A549 (cell line): ENCODE measurements around the gene ASH1L. TPM values are rescaled to one million over a fixed set of nuclear protein-coding genes. Genes with fewer than 3 reads are reported as not detected.

Experiments
- ATAC-seq, 2 experiments: fragments of 200-7000 bp in 1 of 2; fragments of >200 bp in 1 of 2; cut with Nextera tagmentation in 1 of 2; cut with Tn5 transposase in 1 of 2; 3 replicates each; pipeline versions ENCODE4 v1.8.0 to v1.9.1; 2018 to 2020; ENCODE audit warnings: mild to moderate bottlenecking in 1 of 2, moderate library complexity in 1 of 2
- CTCF ChIA-PET: fragments of 300-600 bp; sonication (Branson Sonifier 250); formaldehyde crosslinking; extraction: SDS; loops from one replicate; lab custom pipeline; 2021; ENCODE audit warnings: antibody characterized with exemption, inconsistent platforms; lab: Yijun Ruan, JAX
- POLR2A ChIA-PET: fragments of 350-600 bp; formaldehyde crosslinking; extraction: SDS; loops from one replicate; lab custom pipeline; 2021; ENCODE audit warnings: antibody characterized with exemption, inconsistent platforms; lab: Yijun Ruan, JAX
- DNase-seq, 2 experiments: peaks; one replicate each; pipeline versions ENCODE4 v3.0.0 to v3.0.0-alpha.2; 2011 to 2016; ENCODE audit warnings: low read depth in 1 of 2, low spot score in 1 of 2
- FAIRE-seq: peaks from 2 replicates; lab custom pipeline; 2011; peaks lifted over from hg19 to GRCh38; lab: Jason Lieb, UNC
- H3K27ac ChIP-seq, 2 experiments: fragments of >200 bp; sonication (Bioruptor Twin); formaldehyde crosslinking; 3 replicates each; pipeline ENCODE4 v1.5.1; 2016 to 2017
- H3K4me1 ChIP-seq: fragments of >200 bp; sonication (Bioruptor Twin); formaldehyde crosslinking; 3 replicates; pipeline ENCODE4 v1.6.1; 2016
- H3K4me2 ChIP-seq: fragments of >200 bp; sonication (Bioruptor Twin); formaldehyde crosslinking; 3 replicates; pipeline ENCODE4 v1.6.1; 2016
- H3K4me3 ChIP-seq: fragments of >200 bp; sonication (Bioruptor Twin); formaldehyde crosslinking; 3 replicates; pipeline ENCODE4 v1.5.1; 2016
- H3K9me3 ChIP-seq: fragments of >200 bp; sonication (Bioruptor Twin); formaldehyde crosslinking; 3 replicates; pipeline ENCODE4 v1.6.1; 2016
- CEBPB ChIP-seq, 2 experiments: fragments of >200 bp in 1 of 2; sonication (Bioruptor Twin) in 1 of 2; formaldehyde crosslinking in 1 of 2; IDR thresholded peaks; 2 replicates each; pipeline ENCODE4 v1.6.1; 2012 to 2016
- ESRRA ChIP-seq: fragments of 150-350 bp; IDR thresholded peaks from 2 replicates; pipeline ENCODE4 v1.6.1; 2014; ENCODE audit warnings: mild to moderate bottlenecking, low read length, borderline replicate concordance
- FOSL2 ChIP-seq, 2 experiments: fragments of 450-650 bp in 1 of 2; fragments of >200 bp in 1 of 2; sonication (Bioruptor Twin) in 1 of 2; formaldehyde crosslinking; IDR thresholded peaks; 2 replicates each; pipeline versions ENCODE4 v1.5.0 to v1.6.1; 2016 to 2020; ENCODE audit warnings: mild to moderate bottlenecking in 1 of 2, moderate library complexity in 1 of 2
- HOXA7 ChIP-seq: fragments of 250-450 bp; sonication (Bioruptor Pico); IDR thresholded peaks from 2 replicates; pipeline ENCODE4 v1.5.0; 2020; ENCODE audit warnings: mild to moderate bottlenecking, moderate library complexity
- HOXB5 ChIP-seq: fragments of 250-450 bp; sonication (Bioruptor Pico); IDR thresholded peaks from 2 replicates; pipeline ENCODE4 v1.5.0; 2020; ENCODE audit warnings: mild to moderate bottlenecking, moderate library complexity
- KDM5A ChIP-seq: fragments of 200-600 bp; sonication (generic); IDR thresholded peaks from 2 replicates; pipeline ENCODE4 v1.6.1; 2016; ENCODE audit warnings: antibody characterized with exemption, mild to moderate bottlenecking
- MAFK ChIP-seq: fragments of 450-650 bp; IDR thresholded peaks from 2 replicates; pipeline ENCODE4 v1.6.1; 2014; ENCODE audit not compliant: partially characterized antibody
- MAZ ChIP-seq: fragments of 150-350 bp; IDR thresholded peaks from 2 replicates; pipeline ENCODE4 v1.6.1; 2014; ENCODE audit warnings: antibody characterized with exemption, low read depth, low read length, borderline replicate concordance
- PHF8 ChIP-seq: fragments of 200-600 bp; sonication (generic); IDR thresholded peaks from 2 replicates; pipeline ENCODE4 v1.6.1; 2016; ENCODE audit warnings: low read depth, mild to moderate bottlenecking, antibody characterized with exemption, moderate library complexity, borderline replicate concordance
- POLR2AphosphoS2 ChIP-seq: conservative IDR thresholded peaks from 2 replicates; pipeline ENCODE4 v1.6.1; 2012; ENCODE audit warnings: low read length, improper control_type of control experiment, inconsistent platforms
- RFX5 ChIP-seq: fragments of 450-650 bp; IDR thresholded peaks from 2 replicates; pipeline ENCODE4 v1.7.1; 2014; ENCODE audit warnings: antibody characterized with exemption, mild to moderate bottlenecking, moderate library complexity
- SREBF2 ChIP-seq: fragments of 450-650 bp; IDR thresholded peaks from 2 replicates; pipeline ENCODE4 v1.6.1; 2014; ENCODE audit warnings: mild to moderate bottlenecking, moderate library complexity
- ZFP36 ChIP-seq: fragments of 450-650 bp; IDR thresholded peaks from 2 replicates; pipeline ENCODE4 v1.6.1; 2014; ENCODE audit warnings: borderline replicate concordance; ENCODE audit not compliant: partially characterized antibody
- ZNF302 ChIP-seq: fragments of 250-450 bp; sonication (Bioruptor Pico); IDR thresholded peaks from 2 replicates; pipeline ENCODE4 v1.9.0; 2021; ENCODE audit warnings: inconsistent platforms, mild to moderate bottlenecking, moderate library complexity
- ZSCAN20 ChIP-seq: fragments of 250-450 bp; sonication (Bioruptor Pico); IDR thresholded peaks from 2 replicates; pipeline ENCODE4 v1.8.0; 2022; ENCODE audit warnings: mild to moderate bottlenecking, moderate library complexity
- WGBS: methylation state at CpG from one replicate; pipeline ENCODE4 v1.1.6; 2017; ENCODE audit errors: missing lambda C conversion rate; 5-methylcytosine and 5-hydroxymethylcytosine counted together
- polyA plus RNA-seq, 4 experiments: library from polyadenylated mRNA; depleted of rRNA in 3 of 4; stranded (reverse); fragments of >200 nt; fragmentation: RNase III in 1 of 4; extraction: RNeasy Plus Mini Kit Qiagen cat#74134 plus additional on column Dnase treatment in 1 of 4; gene quantifications; 2 replicates in 3 of 4; 3 replicates in 1 of 4; pipeline ENCODE4 v1.2.3, GENCODE V29; 2011 to 2017
- TF ChIP-seq, protein P1 (sequence below): fragments of 200-600 bp; sonication (generic); IDR thresholded peaks from 2 replicates; pipeline ENCODE4 v1.6.1; 2016; ENCODE audit warnings: antibody characterized with exemption, mild to moderate bottlenecking, moderate library complexity
- TF ChIP-seq, protein P2 (sequence below): fragments of 450-650 bp; IDR thresholded peaks from 2 replicates; pipeline ENCODE4 v1.6.1; 2014; ENCODE audit warnings: antibody characterized with exemption
- TF ChIP-seq, protein P3 (sequence below): fragments of >200 bp; sonication (Bioruptor Twin); formaldehyde crosslinking; IDR thresholded peaks from 3 replicates; pipeline ENCODE4 v1.6.1; 2016
- TF ChIP-seq, protein P4 (sequence below): fragments of 250-450 bp; sonication (Bioruptor Pico); IDR thresholded peaks from 2 replicates; pipeline ENCODE4 v1.5.0; 2020; ENCODE audit warnings: low read depth, mild to moderate bottlenecking, moderate library complexity

Gene ASH1L
- polyA plus RNA-seq, 2 of the 4 experiments (the other 2 are of a cell fraction) = 10.0 to 32.8 TPM

DNA sequence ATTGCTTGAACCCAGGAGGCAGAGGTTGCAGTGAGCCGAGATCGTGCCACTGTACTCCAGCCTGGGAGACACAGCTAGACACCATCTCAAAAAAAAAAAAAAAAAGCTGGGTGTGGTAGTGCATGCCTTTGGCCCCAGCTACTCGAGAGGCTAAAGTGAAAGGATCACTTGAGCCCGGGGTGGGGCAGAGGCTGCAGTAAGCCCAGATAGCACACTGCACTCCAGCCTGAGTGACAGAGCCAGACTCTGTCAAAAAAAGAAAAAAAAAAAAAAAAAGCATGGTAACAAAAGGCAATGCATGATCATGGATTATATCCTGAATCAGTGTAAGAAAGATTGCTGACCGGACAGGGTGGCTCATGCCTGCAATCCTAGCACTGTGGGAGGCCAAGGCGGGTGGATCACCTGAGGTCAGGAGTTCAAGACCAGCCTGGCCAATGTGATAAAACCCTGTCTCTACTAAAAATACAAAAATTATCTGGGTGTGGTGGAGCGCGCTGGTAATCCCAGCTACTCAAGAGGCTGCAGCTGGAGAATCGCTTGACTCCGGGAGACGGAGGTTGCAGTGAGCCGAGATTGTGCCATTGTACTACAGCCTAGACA lies 165.6 kb downstream of the ASH1L start:
- Histone ChIP-seq H3K4me2 (no peak overlapping the region), H3K4me3 (no peak overlapping the region), H3K9me3 (peaks cover 2% of the 10 kb centered on the region; the same call in 2 of the 3 replicates), H3K27ac (no peak overlapping the region), H3K4me1 (peaks cover 11% of the 10 kb centered on the region)
- TF ChIP-seq ESRRA (no peak), MAZ (no peak), ZSCAN20 (CRISPR knock-in tag) (no peak), ZFP36 (no peak), HOXA7 (CRISPR knock-in tag) (no peak), ZNF302 (CRISPR knock-in tag) (no peak), PHF8 (no peak), FOSL2 (IDR thresholded peaks at IDR 0.05) (no peak), FOSL2 (CRISPR knock-in tag; IDR thresholded peaks at IDR 0.05) (no peak), RFX5 (no peak), CEBPB (IDR thresholded peaks at IDR 0.05) (no peak), MAFK (no peak), HOXB5 (CRISPR knock-in tag) (no peak), KDM5A (no peak), SREBF2 (no peak)
- TF ChIP-seq, protein P1, sequence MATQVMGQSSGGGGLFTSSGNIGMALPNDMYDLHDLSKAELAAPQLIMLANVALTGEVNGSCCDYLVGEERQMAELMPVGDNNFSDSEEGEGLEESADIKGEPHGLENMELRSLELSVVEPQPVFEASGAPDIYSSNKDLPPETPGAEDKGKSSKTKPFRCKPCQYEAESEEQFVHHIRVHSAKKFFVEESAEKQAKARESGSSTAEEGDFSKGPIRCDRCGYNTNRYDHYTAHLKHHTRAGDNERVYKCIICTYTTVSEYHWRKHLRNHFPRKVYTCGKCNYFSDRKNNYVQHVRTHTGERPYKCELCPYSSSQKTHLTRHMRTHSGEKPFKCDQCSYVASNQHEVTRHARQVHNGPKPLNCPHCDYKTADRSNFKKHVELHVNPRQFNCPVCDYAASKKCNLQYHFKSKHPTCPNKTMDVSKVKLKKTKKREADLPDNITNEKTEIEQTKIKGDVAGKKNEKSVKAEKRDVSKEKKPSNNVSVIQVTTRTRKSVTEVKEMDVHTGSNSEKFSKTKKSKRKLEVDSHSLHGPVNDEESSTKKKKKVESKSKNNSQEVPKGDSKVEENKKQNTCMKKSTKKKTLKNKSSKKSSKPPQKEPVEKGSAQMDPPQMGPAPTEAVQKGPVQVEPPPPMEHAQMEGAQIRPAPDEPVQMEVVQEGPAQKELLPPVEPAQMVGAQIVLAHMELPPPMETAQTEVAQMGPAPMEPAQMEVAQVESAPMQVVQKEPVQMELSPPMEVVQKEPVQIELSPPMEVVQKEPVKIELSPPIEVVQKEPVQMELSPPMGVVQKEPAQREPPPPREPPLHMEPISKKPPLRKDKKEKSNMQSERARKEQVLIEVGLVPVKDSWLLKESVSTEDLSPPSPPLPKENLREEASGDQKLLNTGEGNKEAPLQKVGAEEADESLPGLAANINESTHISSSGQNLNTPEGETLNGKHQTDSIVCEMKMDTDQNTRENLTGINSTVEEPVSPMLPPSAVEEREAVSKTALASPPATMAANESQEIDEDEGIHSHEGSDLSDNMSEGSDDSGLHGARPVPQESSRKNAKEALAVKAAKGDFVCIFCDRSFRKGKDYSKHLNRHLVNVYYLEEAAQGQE = no peak
- TF ChIP-seq, protein P2, sequence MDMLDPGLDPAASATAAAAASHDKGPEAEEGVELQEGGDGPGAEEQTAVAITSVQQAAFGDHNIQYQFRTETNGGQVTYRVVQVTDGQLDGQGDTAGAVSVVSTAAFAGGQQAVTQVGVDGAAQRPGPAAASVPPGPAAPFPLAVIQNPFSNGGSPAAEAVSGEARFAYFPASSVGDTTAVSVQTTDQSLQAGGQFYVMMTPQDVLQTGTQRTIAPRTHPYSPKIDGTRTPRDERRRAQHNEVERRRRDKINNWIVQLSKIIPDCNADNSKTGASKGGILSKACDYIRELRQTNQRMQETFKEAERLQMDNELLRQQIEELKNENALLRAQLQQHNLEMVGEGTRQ = no peak
- TF ChIP-seq, protein P3, sequence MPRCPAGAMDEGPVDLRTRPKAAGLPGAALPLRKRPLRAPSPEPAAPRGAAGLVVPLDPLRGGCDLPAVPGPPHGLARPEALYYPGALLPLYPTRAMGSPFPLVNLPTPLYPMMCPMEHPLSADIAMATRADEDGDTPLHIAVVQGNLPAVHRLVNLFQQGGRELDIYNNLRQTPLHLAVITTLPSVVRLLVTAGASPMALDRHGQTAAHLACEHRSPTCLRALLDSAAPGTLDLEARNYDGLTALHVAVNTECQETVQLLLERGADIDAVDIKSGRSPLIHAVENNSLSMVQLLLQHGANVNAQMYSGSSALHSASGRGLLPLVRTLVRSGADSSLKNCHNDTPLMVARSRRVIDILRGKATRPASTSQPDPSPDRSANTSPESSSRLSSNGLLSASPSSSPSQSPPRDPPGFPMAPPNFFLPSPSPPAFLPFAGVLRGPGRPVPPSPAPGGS = no peak
- TF ChIP-seq, protein P4, sequence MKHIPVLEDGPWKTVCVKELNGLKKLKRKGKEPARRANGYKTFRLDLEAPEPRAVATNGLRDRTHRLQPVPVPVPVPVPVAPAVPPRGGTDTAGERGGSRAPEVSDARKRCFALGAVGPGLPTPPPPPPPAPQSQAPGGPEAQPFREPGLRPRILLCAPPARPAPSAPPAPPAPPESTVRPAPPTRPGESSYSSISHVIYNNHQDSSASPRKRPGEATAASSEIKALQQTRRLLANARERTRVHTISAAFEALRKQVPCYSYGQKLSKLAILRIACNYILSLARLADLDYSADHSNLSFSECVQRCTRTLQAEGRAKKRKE (CRISPR knock-in tag) = no peak
- ChIA-PET POLR2A (interaction anchor here (0.6 kb wide), 1 partner anchor 348 kb away, joined by 3 read pairs; no protein-coding TSS in a partner anchor), CTCF (interaction anchor here (0.5 to 1.3 kb wide), 3 partner anchors 15 to 132 kb away, joined by 3 to 5 read pairs (median 4); no protein-coding TSS in a partner anchor)
- no peak for FAIRE-seq
- peak in 1 of 2 experiments; percentile 12 for DNase-seq
- ATAC-seq = peak in 1 of 2 experiments; percentile 33; a peak in 1 of 6 replicates
- WGBS = 88% methylated on average over 12 of the region's 12 CpGs

DNA sequence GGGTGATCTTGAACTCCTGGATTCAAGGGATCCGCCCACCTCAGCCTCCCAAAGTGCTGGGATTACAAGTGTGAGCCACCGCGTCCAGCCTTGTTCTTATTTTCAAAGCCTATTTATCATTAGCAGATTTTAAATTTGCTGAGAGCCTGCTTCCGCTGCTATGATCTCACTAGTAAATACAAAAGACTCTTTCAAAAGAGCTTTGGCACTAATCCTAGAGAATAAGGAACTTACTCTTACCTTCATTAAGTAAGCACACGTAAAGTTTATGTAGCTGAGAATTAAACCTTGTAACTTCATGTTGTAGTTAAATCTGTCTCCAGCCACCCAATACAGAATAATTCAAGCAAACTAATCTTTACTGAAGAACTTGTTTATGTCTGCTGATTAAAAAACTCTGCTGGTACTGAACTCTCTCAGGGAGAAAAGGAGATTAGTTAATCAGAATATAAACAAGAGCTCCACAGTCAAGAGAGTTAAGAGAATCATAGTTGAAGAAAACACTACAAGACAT lies 169.6 kb downstream of the ASH1L start:
- ATAC-seq (no peak), DNase-seq (no peak), FAIRE-seq (no peak)
- Histone ChIP-seq H3K27ac (no peak overlapping the region), H3K9me3 (peaks cover 24% of the 10 kb centered on the region; the same call in 2 of the 3 replicates), H3K4me2 (no peak overlapping the region), H3K4me1 (no peaks in the 10 kb centered on the region), H3K4me3 (no peak overlapping the region)
- 94% methylated on average over 5 of the region's 5 CpGs for WGBS
- POLR2A ChIA-PET = no interaction called here
- CTCF ChIA-PET = interaction anchor here (2.3 kb wide), 1 partner anchor 8 kb away, joined by 6 read pairs; no protein-coding TSS in a partner anchor
- TF ChIP-seq POLR2AphosphoS2 = no peak
